Smooth muscle cell (in vitro differentiated cells): ENCODE measurements around the gene SLC6A18. TPM values are rescaled to one million over a fixed set of nuclear protein-coding genes. Genes with fewer than 3 reads are reported as not detected.

Source experiments
- DNase-seq: peaks from one replicate; lab custom pipeline; 2025; ENCODE audit not compliant: unreplicated experiment; lab: John Stamatoyannopoulos, UW
- H2AFZ ChIP-seq: fragments of 200-600 bp; sonication (generic); 2 replicates; pipeline ENCODE4 v1.6.0; 2016; ENCODE audit warnings: antibody characterized with exemption, low read depth, mild to moderate bottlenecking
- H3F3A ChIP-seq: fragments of 200-600 bp; sonication (generic); 2 replicates; pipeline ENCODE4 v1.6.0; 2017; ENCODE audit warnings: antibody characterized with exemption, low read depth
- H3K27ac ChIP-seq: fragments of 200-600 bp; sonication (generic); 2 replicates; pipeline ENCODE4 v1.5.1; 2016; ENCODE audit warnings: low read depth, mild to moderate bottlenecking
- H3K27me3 ChIP-seq: fragments of 200-600 bp; sonication (generic); 2 replicates; pipeline ENCODE4 v1.6.1; 2016; ENCODE audit warnings: low read depth, mild to moderate bottlenecking
- H3K36me3 ChIP-seq: fragments of 200-600 bp; sonication (generic); 2 replicates; pipeline ENCODE4 v1.5.1; 2016; ENCODE audit warnings: low read depth
- H3K4me1 ChIP-seq: fragments of 200-600 bp; sonication (generic); 2 replicates; pipeline ENCODE4 v1.5.1; 2016; ENCODE audit warnings: low read depth
- H3K4me2 ChIP-seq: fragments of 200-600 bp; sonication (generic); 2 replicates; pipeline ENCODE4 v1.6.0; 2016; ENCODE audit warnings: mild to moderate bottlenecking
- H3K4me3 ChIP-seq: fragments of 200-600 bp; sonication (generic); 2 replicates; pipeline ENCODE4 v1.5.1; 2016; ENCODE audit warnings: mild to moderate bottlenecking
- H3K79me2 ChIP-seq: fragments of 200-600 bp; sonication (generic); 2 replicates; pipeline ENCODE4 v1.6.0; 2016; ENCODE audit warnings: low read depth, mild to moderate bottlenecking
- H3K9ac ChIP-seq: fragments of 200-600 bp; sonication (generic); 2 replicates; pipeline ENCODE4 v1.6.0; 2016; ENCODE audit warnings: low read depth
- H3K9me3 ChIP-seq: fragments of 200-600 bp; sonication (generic); replicated peaks from 2 replicates; pipeline ENCODE4 v1.5.1; 2016; ENCODE audit warnings: low read depth
- H4K20me1 ChIP-seq: fragments of 200-600 bp; sonication (generic); 2 replicates; pipeline ENCODE4 v1.6.0; 2016; ENCODE audit warnings: low read depth
- CTCF ChIP-seq: fragments of 200-600 bp; sonication (generic); IDR thresholded peaks from 2 replicates; pipeline ENCODE4 v1.5.1; 2017; ENCODE audit warnings: borderline replicate concordance, mild to moderate bottlenecking, antibody characterized with exemption; ENCODE audit not compliant: insufficient read depth, poor library complexity, severe bottlenecking
- WGBS: methylation state at CpG from one replicate; pipeline ENCODE4 v1.1.7; 2016; ENCODE audit warnings: low lambda C conversion rate; 5-methylcytosine and 5-hydroxymethylcytosine counted together
- polyA plus RNA-seq: library from polyadenylated mRNA; unstranded; fragments of >200 nt; fragmentation: Nextera tagmentation; extraction: Ambion mirVana; gene quantifications from 2 replicates; pipeline ENCODE4 v1.2.1, GENCODE V29; 2016
- total RNA-seq: library from RNA; depleted of rRNA; stranded (reverse); fragments of >200 nt; gene quantifications from 2 replicates; pipeline ENCODE4 v1.2.3, GENCODE V29; 2014

Gene SLC6A18
- total and polyA plus RNA-seq, 2 experiments from 2014 or later, result not detected

DNA sequence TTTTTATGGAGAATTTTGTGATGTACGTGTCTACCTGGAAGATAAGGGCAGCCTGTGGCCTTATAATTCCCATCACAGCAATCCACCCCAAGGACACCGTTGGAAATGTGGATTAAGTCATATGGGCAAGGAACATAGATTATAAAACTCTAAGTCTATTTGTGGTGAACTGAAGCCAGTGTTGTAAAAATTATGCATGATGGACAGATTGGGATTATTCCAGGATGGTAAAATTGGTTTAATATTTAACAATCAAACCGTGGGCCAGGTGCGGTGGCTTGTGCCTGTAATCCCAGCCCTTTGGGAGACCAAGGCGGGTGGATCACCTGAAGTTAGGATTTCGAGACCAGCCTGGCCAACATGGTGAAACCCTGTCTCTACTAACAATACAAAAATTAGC, 36.7 kb upstream of the SLC6A18 start:
- no peak overlapping the region for H3K4me2 ChIP-seq
- H3K4me1 ChIP-seq, result no peaks in the 10 kb centered on the region
- no peaks in the 10 kb centered on the region for H4K20me1 ChIP-seq
- no peaks in the 10 kb centered on the region for H3K79me2 ChIP-seq
- TF ChIP-seq CTCF, result no peak
- H3K9me3 ChIP-seq, result no peaks in the 10 kb centered on the region
- no peak overlapping the region for H3K9ac ChIP-seq
- H3K27me3 ChIP-seq, result no peaks in the 10 kb centered on the region
- H2AFZ ChIP-seq, result no peak overlapping the region
- 61% methylated on average over 6 of the region's 6 CpGs for WGBS
- no peaks in the 10 kb centered on the region for H3F3A ChIP-seq
- H3K27ac ChIP-seq, result no peak overlapping the region
- no peak overlapping the region for H3K4me3 ChIP-seq
- no peak for DNase-seq
- H3K36me3 ChIP-seq, result no peaks in the 10 kb centered on the region

GRCh38 chr5:1189269-1189668, 35.9 kb upstream of the SLC6A18 start:
- Histone ChIP-seq H3K4me3 (no peak overlapping the region), H3K4me2 (no peak overlapping the region), H3K9ac (no peak overlapping the region), H3F3A (no peaks in the 10 kb centered on the region), H3K36me3 (no peaks in the 10 kb centered on the region), H2AFZ (no peak overlapping the region), H4K20me1 (no peaks in the 10 kb centered on the region), H3K4me1 (no peaks in the 10 kb centered on the region), H3K27me3 (no peaks in the 10 kb centered on the region), H3K79me2 (no peaks in the 10 kb centered on the region), H3K27ac (no peak overlapping the region), H3K9me3 (no peaks in the 10 kb centered on the region)
- WGBS, result 91% methylated on average over 10 of the region's 10 CpGs
- no peak for TF ChIP-seq CTCF
- no peak for DNase-seq

- Histone ChIP-seq H2AFZ (no peak overlapping the region), H3K27me3 (no peaks in the 10 kb centered on the region), H3K4me1 (no peaks in the 10 kb centered on the region), H3K4me2 (no peak overlapping the region), H3K79me2 (no peaks in the 10 kb centered on the region), H3K36me3 (no peaks in the 10 kb centered on the region), H3K9ac (no peak overlapping the region), H3K9me3 (no peaks in the 10 kb centered on the region), H3K4me3 (no peak overlapping the region), H3K27ac (no peak overlapping the region), H4K20me1 (no peaks in the 10 kb centered on the region), H3F3A (no peaks in the 10 kb centered on the region)
- WGBS, result 92% methylated on average over 12 of the region's 12 CpGs
- no peak for TF ChIP-seq CTCF
- no peak for DNase-seq
Observed at GRCh38 chr5:1190278-1190677, 34.9 kb upstream of the SLC6A18 start.

DNA sequence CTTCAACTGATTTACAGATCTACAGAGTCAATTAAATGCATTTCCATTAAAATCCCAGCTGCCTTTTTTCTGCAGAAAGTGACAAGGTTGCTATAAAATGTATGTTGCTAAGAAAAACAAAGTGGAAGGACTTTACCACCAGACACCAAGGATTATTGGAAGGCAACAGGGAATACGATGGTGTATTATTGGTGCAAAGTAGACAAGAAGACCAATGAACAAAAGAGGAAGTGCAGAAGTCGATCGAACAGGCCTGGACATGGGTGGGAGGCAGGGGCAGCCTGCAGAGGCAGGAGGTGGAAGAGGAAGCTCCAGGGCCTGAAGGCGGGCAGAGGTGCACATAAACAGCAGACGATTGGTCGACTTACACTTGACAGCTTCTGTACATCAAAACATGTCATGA, 34.3 kb upstream of the SLC6A18 start:
- no peaks in the 10 kb centered on the region for H3K27me3 ChIP-seq
- no peak for TF ChIP-seq CTCF
- no peak overlapping the region for H3K27ac ChIP-seq
- no peak overlapping the region for H2AFZ ChIP-seq
- H3K9ac ChIP-seq, result no peak overlapping the region
- H3K9me3 ChIP-seq, result no peaks in the 10 kb centered on the region
- H4K20me1 ChIP-seq, result no peaks in the 10 kb centered on the region
- no peak overlapping the region for H3K4me2 ChIP-seq
- no peaks in the 10 kb centered on the region for H3K79me2 ChIP-seq
- no peaks in the 10 kb centered on the region for H3K4me1 ChIP-seq
- 72% methylated on average over 6 of the region's 6 CpGs for WGBS
- no peak overlapping the region for H3K4me3 ChIP-seq
- DNase-seq, result no peak
- no peaks in the 10 kb centered on the region for H3K36me3 ChIP-seq
- H3F3A ChIP-seq, result no peaks in the 10 kb centered on the region
